Activated CD4-positive, alpha-beta T cell treated with anti-CD3 and anti-CD28 coated beads, Interleukin-2, amount 10 ng/mL, durations not matched to agents 24 days and 14 days (primary cell): ENCODE measurements around the gene EGFL8. TPM values are rescaled to one million over a fixed set of nuclear protein-coding genes. Genes with fewer than 3 reads are reported as not detected.
A peak's percentile ranks its signal among the peaks of the same experiment; 100 is the strongest.

Experiments
- DNase-seq: peaks from one replicate; pipeline ENCODE4 v3.0.0; 2022
- H3K27ac Mint-ChIP-seq: one replicate; pipeline ENCODE4 v1.8.0; 2022; ENCODE audit warnings: mild to moderate bottlenecking, mixed read lengths
- H3K27me3 Mint-ChIP-seq: one replicate; pipeline ENCODE4 v1.8.0; 2022; ENCODE audit warnings: mixed read lengths
- H3K36me3 Mint-ChIP-seq: one replicate; pipeline ENCODE4 v1.8.0; 2022; ENCODE audit warnings: low read depth, mild to moderate bottlenecking, mixed read lengths
- H3K4me1 Mint-ChIP-seq: one replicate; pipeline ENCODE4 v1.8.0; 2021; ENCODE audit warnings: mixed read lengths
- H3K4me3 Mint-ChIP-seq: one replicate; pipeline ENCODE4 v1.8.0; 2022; ENCODE audit warnings: mild to moderate bottlenecking, moderate library complexity, mixed read lengths
- H3K9me3 Mint-ChIP-seq: one replicate; pipeline ENCODE4 v1.8.0; 2021; ENCODE audit warnings: mixed read lengths
- intact Hi-C: fragments of 100-400 bp; cut with micrococcal nuclease; formaldehyde crosslinking; loops from one replicate; pipeline ENCODE4 v1.15.1; 2023
- total RNA-seq: library from RNA; stranded (reverse); gene quantifications from 2 replicates; pipeline ENCODE4 v1.2.3, GENCODE V29; 2022

Gene EGFL8
- 8.6 and 9.7 TPM in 2 replicates for total RNA-seq

DNA sequence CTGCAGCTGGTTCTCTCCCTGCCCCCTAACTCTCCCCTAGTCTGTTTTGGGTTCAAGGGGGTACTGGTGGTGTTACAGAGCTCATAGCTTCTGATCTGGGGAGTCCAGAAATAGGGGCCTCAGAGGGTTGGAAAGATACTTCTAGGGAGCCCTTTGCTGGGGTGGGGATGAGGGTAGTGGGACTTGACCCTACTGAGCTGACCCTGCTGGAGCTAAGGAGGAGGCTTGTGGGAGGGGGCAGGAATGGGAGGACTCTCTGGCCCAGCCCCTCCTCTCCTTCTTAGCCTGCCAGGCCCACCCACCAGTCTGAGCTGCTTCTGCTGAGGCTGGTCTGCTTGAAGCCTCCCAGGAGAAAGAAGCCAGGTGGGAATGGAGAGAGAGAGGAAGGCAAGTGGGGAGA is at the start of gene EGFL8:
TSS of gene EGFL8 (plus strand) at position 301 of the 400 bp plus-strand sequence. CDS start 1,571 bp downstream, outside the sequence.
- Mint-ChIP-seq H3K27me3 (no peaks in the 10 kb centered on the region), H3K9me3 (no peaks in the 10 kb centered on the region), H3K36me3 (peaks cover 12% of the 10 kb centered on the region), H3K27ac (no peak within 1 kb of the TSS), H3K4me3 (no peak within 1 kb of the TSS), H3K4me1 (peaks cover 2% of the 10 kb centered on the region)
- no peak for DNase-seq
- intact Hi-C loops = no loop called here

DNA sequence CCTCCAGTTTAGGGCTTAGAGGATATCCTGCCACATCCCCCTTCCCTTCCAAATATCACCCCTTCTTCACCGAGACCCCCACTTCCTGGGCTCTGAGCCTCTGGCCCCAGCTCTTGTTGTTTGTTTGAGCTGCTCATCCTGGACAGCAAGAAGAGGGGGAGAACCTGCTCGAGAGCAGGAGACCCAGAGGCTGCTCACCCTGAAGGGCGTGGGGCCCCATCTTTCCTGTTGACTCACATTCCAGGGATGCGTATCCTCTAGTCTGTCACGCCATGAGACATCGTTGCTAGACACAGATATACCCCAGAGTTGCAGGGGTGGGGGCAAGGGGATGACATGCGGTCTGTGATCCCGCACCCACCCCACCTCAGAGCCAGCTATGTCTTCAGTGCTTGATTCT is 49.6 kb upstream of the EGFL8 start:
- H3K4me1 Mint-ChIP-seq = peaks cover 5% of the 10 kb centered on the region
- no peak for DNase-seq
- peaks cover 1% of the 10 kb centered on the region for H3K27me3 Mint-ChIP-seq
- H3K9me3 Mint-ChIP-seq = no peaks in the 10 kb centered on the region
- no peak overlapping the region for H3K4me3 Mint-ChIP-seq
- intact Hi-C loops = no loop called here
- H3K36me3 Mint-ChIP-seq = peaks cover 44% of the 10 kb centered on the region
- no peak overlapping the region for H3K27ac Mint-ChIP-seq

DNA sequence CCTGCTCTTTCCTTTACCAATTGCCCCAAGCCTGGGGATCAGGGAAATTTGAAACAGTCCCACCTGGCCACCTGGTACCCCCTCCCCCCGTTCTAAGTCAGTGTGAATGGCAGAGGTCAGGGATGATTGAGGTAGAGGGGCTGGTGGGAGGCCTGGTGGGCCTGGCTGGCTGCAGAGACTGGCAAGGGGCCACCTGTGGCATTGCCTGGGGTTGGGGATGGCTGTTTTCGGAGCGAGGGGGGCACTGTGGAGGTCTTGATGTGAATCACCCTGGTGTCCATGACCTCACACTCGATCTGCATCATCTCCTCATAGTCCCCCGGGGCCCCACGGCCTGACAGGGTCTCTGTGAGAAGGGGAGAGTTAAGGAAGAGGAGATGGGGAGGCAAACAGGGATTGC is 48.8 kb upstream of the EGFL8 start:
- peaks cover 48% of the 10 kb centered on the region for H3K36me3 Mint-ChIP-seq
- no peaks in the 10 kb centered on the region for H3K9me3 Mint-ChIP-seq
- peaks cover 5% of the 10 kb centered on the region for H3K4me1 Mint-ChIP-seq
- intact Hi-C loops = no loop called here
- DNase-seq = no peak
- H3K27me3 Mint-ChIP-seq = no peaks in the 10 kb centered on the region
- no peak overlapping the region for H3K27ac Mint-ChIP-seq
- no peak overlapping the region for H3K4me3 Mint-ChIP-seq

DNA sequence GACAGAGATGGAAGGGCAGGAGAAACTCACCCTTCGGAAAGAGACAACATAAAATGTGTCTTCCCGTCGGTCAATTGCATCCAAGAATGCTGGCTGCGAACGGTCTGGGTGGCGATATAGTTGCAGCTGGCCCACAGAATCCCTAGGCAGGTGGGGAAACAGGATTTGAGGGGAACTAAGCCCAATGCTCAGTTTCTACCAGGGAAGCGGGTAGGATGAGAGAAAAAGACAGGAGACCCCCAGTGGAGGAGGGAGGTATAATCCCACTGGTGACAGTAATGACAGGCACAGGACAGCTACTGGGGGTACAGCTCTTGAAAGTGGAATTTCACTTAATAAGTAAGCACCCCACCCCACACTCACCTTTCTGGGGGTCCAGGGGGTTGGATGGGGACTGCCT is 47.7 kb upstream of the EGFL8 start:
- no peak for DNase-seq
- intact Hi-C loops = no loop called here
- Mint-ChIP-seq H3K27ac (no peak overlapping the region), H3K36me3 (peaks cover 56% of the 10 kb centered on the region), H3K4me3 (no peak overlapping the region), H3K9me3 (no peaks in the 10 kb centered on the region), H3K4me1 (peaks cover 5% of the 10 kb centered on the region), H3K27me3 (no peaks in the 10 kb centered on the region)

DNA sequence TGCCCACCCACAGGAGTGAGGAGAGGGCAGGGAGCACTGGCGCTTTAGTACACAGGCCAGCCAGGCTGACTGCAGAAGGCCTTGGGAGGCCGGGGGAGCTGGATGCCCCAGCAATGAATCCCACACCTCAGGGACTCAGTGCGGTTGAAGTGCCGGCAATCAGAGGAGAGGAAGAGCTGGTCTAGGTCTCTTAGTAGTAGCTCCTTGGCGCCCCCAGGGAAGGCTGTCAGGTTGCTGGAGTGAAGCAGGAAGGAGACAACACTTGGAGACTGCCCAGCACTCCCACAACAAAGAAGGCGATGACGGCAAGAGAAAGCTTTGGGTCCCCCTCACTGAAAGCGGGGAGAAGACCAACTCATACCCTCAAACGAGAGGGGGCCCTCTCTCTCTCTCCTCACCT is 46.9 kb upstream of the EGFL8 start:
- Mint-ChIP-seq H3K4me1 (peaks cover 5% of the 10 kb centered on the region), H3K9me3 (no peaks in the 10 kb centered on the region), H3K36me3 (peaks cover 59% of the 10 kb centered on the region), H3K4me3 (no peak overlapping the region), H3K27ac (no peak overlapping the region), H3K27me3 (no peaks in the 10 kb centered on the region)
- no peak for DNase-seq
- intact Hi-C loops = no loop called here

DNA sequence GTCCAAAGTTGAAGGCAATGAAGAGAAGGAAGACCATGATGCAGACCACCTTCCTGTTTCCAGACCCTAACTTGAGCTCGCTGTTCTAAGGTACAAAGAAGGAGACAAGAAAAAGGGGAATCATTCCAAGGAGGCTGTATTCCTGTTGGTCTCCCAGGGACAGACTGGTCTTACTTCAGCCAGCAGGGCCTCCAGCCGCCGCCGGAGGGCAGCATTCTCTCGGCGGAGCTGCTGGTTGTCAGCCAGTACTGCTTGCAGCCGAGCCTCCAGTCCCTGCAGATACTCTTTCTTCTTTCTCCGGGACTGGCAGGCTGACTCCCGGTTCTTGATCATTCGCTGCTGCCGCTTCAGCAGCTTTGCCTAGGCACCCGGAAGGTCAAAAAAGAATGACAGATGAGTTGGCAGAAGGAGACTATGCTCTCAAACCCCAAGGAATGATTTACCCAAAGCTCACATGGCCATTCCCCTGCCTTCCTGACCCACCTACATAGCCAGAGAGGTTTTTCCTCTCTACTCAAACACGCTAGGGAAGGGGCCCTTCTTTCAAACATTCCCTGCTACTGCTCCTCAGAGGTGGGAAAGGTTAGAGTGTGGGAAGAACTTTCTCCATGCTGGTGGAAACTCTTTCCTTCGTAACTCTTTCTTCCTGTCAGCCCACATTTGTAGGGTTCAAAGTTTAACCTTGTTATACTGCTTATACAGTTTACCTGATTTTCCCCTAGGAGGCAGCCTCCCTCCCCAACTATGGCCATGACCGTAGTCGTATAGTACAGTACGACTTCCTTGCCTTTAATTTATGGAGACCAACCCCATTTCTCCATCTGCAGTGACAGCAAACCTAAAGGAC is 45.4 kb upstream of the EGFL8 start:
- peaks cover 62% of the 10 kb centered on the region for H3K36me3 Mint-ChIP-seq
- no peaks in the 10 kb centered on the region for H3K9me3 Mint-ChIP-seq
- no peaks in the 10 kb centered on the region for H3K27me3 Mint-ChIP-seq
- H3K4me3 Mint-ChIP-seq = no peak overlapping the region
- intact Hi-C loops = loop anchor here (1.0 to 2.0 kb wide), 3 partner anchors 8 to 76 kb away; partner anchors contain the start of gene PPT2
- H3K27ac Mint-ChIP-seq = no peak overlapping the region
- peaks cover 5% of the 10 kb centered on the region for H3K4me1 Mint-ChIP-seq
- peak; percentile 92 for DNase-seq

DNA sequence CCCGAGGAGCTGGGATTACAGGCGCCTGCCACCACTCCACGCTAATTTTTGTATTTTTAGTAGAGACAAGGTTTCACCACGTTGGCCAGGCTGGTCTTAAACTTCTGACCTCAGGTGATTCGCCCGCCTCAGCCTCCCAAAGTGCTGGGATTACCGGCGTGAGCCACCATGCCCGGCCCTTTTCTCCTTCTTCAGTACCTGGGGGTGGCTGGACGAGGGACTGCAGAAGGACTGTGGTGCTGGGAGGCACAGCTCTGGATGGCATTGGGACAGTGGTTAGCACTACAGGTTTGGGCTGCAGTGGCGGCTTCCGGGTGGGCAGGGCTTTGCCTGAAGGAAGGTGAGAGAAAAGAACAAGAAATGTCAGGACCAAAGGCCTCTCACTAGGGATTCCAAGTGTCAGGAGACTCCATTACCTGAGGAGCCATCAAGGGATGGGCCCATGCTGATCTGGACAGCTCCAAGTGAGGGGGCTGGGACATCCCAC is 43.8 kb upstream of the EGFL8 start:
- H3K9me3 Mint-ChIP-seq = no peaks in the 10 kb centered on the region
- no peak overlapping the region for H3K4me3 Mint-ChIP-seq
- H3K4me1 Mint-ChIP-seq = peaks cover 10% of the 10 kb centered on the region
- no peak for DNase-seq
- intact Hi-C loops = no loop called here
- H3K27ac Mint-ChIP-seq = no peak overlapping the region
- peaks cover 61% of the 10 kb centered on the region for H3K36me3 Mint-ChIP-seq
- H3K27me3 Mint-ChIP-seq = no peaks in the 10 kb centered on the region

DNA sequence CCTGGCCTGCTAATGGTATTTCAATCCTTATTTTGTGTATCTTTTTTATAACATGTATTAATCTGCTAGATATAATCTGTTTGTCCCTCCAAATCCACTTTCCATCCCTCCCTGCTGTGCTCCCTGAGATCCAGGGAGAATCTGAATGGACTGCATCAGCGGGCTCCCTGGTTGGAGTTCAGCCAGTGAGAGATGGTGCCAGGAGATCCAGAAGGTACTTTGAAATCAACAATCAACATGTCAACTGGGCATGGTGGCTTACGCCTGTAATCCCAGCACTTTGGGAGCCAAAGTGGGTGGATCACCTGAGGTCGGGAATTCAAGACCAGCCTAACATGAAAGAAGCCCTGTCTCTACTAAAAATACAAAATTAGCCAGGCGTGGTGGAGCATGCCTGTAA is 40.7 kb upstream of the EGFL8 start:
- DNase-seq = no peak
- H3K27me3 Mint-ChIP-seq = no peaks in the 10 kb centered on the region
- intact Hi-C loops = no loop called here
- H3K27ac Mint-ChIP-seq = no peak overlapping the region
- H3K9me3 Mint-ChIP-seq = no peaks in the 10 kb centered on the region
- H3K4me1 Mint-ChIP-seq = peaks cover 32% of the 10 kb centered on the region
- H3K36me3 Mint-ChIP-seq = peaks cover 54% of the 10 kb centered on the region
- no peak overlapping the region for H3K4me3 Mint-ChIP-seq

DNA sequence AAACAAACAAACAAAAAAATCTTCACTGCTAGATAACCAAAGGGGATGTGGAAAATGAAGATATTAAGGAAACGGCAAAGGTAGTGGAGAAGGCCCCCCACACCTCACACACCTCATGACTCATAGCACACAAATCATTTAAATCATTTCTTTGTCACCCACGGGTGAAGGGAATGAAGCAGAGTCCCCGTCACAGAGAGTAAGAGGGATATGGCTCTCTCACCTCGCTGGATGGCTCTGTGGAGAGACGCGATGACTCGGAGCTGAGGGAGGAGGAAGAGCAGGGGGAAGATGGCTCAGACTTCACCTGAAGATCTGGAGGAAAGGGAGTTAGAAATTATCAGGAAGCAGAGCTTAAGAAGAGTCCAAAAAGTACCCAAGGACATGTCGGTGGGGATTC is 37.5 kb upstream of the EGFL8 start:
- peaks cover 29% of the 10 kb centered on the region for H3K36me3 Mint-ChIP-seq
- H3K9me3 Mint-ChIP-seq = no peaks in the 10 kb centered on the region
- peak overlapping the region; percentile 96 for H3K27ac Mint-ChIP-seq
- no peak for DNase-seq
- intact Hi-C loops = loop anchor here (1.0 to 5.0 kb wide), 2 partner anchors 8 to 715 kb away; partner anchors contain the start of gene PSMB8
- no peaks in the 10 kb centered on the region for H3K27me3 Mint-ChIP-seq
- H3K4me3 Mint-ChIP-seq = peak overlapping the region; percentile 100
- H3K4me1 Mint-ChIP-seq = peaks cover 39% of the 10 kb centered on the region

DNA sequence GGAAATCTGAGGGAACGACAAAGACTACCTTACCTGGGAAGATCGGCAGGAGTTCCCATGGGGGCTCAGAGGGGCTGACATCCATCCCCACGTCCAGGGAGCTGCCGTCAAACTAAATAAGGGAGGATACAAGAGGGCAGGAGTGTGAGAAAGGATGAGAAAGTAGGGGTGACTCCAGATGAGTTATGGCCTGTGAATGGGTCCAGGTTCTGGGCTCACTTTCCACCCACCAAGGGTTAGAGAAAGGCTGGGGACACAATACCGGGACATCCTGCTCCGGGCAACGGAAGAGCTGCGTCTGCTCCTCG is 37.0 kb upstream of the EGFL8 start:
- peaks cover 25% of the 10 kb centered on the region for H3K36me3 Mint-ChIP-seq
- H3K4me3 Mint-ChIP-seq = peak overlapping the region; percentile 100
- intact Hi-C loops = loop anchor here (1.0 to 5.0 kb wide), 2 partner anchors 8 to 715 kb away; partner anchors contain the start of gene PSMB8

DNA sequence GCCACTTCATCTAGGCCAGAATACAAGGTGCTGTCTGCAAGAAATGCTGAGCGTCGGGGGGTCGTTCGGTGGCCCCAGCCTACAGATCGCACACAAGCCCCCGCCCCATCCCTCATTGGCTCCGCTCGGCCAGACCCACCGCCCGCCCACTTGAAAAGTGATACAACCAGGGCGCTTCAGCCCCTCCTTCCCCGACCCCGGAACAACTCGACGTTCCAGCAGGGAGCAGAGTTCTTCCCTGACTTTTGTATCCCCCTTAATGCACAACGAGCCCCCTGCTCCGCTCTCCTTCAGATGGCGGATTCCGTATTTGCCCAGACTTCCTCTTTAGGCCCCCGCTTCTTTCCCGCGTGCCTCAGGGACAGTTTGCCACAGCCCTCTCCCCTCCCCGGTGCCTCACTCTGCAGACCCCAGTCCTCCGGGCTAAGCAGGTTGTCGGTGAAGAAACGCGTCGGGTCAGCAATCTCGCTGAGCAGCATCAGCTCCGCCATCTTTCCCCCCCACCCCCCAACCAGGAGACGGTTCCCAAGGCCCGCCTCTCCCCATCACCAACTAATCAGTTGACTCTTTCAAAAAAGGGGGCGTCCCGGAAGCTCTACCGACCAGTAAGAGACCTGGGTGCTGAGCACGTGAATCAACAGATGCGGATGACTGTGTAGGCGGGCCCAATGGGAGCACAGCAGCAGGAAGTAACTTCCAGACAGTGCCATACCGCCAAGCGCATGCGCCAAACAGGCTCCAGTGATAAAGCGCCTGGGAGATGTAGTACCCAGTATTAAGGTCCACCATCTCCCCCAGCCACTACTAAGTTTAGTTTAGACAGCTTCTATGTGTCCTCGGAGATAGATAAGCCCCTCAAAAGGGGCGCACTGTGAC is 36.4 kb upstream of the EGFL8 start, which contains the start of gene ATF6B:
TSS of gene ATF6B (minus strand) at position 530 of the 876 bp plus-strand sequence. CDS start at position 491, 39 bp downstream.
- H3K36me3 Mint-ChIP-seq = peaks cover 25% of the 10 kb centered on the region
- H3K4me3 Mint-ChIP-seq = peak within 1 kb of the TSS; percentile 100
- intact Hi-C loops = loop anchor here (1.0 to 5.0 kb wide), 6 partner anchors 9 to 714 kb away; partner anchors contain the start of genes PBX2, PPT2, PSMB8 and RNF5
- DNase-seq = peak; percentile 98
- peaks cover 2% of the 10 kb centered on the region for H3K27me3 Mint-ChIP-seq
- H3K27ac Mint-ChIP-seq = peak within 1 kb of the TSS; percentile 96
- H3K9me3 Mint-ChIP-seq = no peaks in the 10 kb centered on the region
- peaks cover 39% of the 10 kb centered on the region for H3K4me1 Mint-ChIP-seq

More for the DNA sequence above, 37.0 kb upstream of the EGFL8 start:
- peaks cover 2% of the 10 kb centered on the region for H3K27me3 Mint-ChIP-seq
- peaks cover 39% of the 10 kb centered on the region for H3K4me1 Mint-ChIP-seq
- H3K27ac Mint-ChIP-seq = peak overlapping the region; percentile 96
- DNase-seq = no peak
- no peaks in the 10 kb centered on the region for H3K9me3 Mint-ChIP-seq

DNA sequence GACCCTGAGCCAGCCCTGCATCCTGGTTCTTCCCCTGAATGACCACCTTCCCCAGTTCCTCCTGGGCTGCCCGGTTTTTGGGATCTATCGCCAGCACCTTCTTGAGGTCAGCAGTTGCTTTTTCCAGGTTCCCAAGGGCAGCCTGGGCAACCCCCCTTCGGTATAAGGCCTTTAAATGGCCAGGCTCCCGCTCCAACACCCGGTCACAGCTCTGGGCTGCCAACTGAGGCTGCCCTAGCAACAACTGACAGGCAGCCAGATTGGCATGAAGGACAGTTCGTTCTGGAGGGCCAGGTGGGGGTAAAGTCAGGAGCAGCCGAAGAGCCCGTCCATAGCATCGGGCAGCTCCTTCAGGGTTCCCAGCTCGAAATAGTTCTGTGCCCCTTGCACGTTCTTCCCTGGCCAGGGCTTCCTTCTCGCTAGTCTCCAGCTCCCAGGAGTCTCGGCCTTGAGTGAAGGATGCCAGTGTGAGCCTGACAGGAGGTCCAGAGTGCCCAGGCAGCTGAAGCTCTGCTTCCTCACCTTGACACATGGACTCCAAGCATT is 35.6 kb upstream of the EGFL8 start:
- H3K36me3 Mint-ChIP-seq = peaks cover 20% of the 10 kb centered on the region
- H3K27ac Mint-ChIP-seq = peak overlapping the region; percentile 96
- H3K4me1 Mint-ChIP-seq = peaks cover 39% of the 10 kb centered on the region
- intact Hi-C loops = loop anchor here (1.0 to 5.0 kb wide), 5 partner anchors 25 to 713 kb away; partner anchors contain the start of genes PBX2, PPT2, PSMB8 and RNF5
- no peaks in the 10 kb centered on the region for H3K9me3 Mint-ChIP-seq
- peak overlapping the region; percentile 100 for H3K4me3 Mint-ChIP-seq
- peaks cover 6% of the 10 kb centered on the region for H3K27me3 Mint-ChIP-seq
- DNase-seq = no peak

DNA sequence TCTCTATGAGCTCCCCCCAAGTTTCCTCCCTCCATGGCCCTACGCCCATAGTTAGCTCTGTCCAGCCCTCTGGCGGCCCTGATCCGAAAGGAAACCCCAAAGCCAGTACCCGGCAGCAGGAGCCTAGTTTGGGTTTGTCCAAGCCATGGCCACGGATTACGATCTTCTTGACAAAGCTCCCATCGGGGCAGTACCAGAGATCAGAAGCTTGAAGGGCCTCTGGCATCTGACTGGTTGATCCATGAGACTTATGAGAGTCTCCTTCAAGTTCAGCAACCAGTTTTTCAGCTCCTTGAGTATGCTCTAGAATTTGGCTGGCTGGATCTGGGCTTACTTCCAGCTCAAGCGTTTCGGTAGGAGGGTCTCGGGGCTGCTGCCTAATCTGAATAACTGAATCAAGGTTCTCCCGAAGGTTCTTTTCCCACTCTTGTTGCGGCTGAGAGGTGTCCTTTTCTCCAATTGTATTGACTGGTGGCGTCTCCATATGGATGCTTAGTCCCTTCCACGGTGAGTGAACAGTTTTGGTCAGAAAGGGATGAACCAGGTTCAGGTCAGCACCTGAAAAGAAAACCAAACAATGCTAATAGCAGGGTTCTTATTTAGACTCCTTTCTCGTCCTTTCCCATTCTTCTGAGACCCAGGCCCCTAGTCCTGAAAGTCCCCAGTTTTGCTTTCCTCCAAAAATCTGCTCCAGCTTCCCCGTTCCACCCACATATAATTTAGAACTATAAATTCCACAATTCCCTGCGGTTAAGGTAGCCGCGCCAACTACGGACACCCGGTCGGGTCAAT is 34.9 kb upstream of the EGFL8 start:
- peaks cover 35% of the 10 kb centered on the region for H3K4me1 Mint-ChIP-seq
- DNase-seq = peak; percentile 70
- peak overlapping the region; percentile 95 for H3K4me3 Mint-ChIP-seq
- H3K27me3 Mint-ChIP-seq = peaks cover 8% of the 10 kb centered on the region
- peak overlapping the region; percentile 92 for H3K27ac Mint-ChIP-seq
- intact Hi-C loops = loop anchor here (1.0 to 5.0 kb wide), 2 partner anchors 66 to 713 kb away; partner anchors contain the start of gene PSMB8
- H3K9me3 Mint-ChIP-seq = no peaks in the 10 kb centered on the region
- peaks cover 14% of the 10 kb centered on the region for H3K36me3 Mint-ChIP-seq
